Right lobe of liver (tissue), 6 donors: Measurements from ENCODE around the gene ANTXRL. TPM values are rescaled to one million over a fixed set of nuclear protein-coding genes. Genes with fewer than 3 reads are reported as not detected.

Experiments used
- ATAC-seq, 4 donors: fragments of 200-7000 bp; cut with Tn5 transposase; one replicate each; pipeline ENCODE4 v1.9.1; 2020; ENCODE audit warnings: mild to moderate bottlenecking in 4 of 4, moderate library complexity in 4 of 4
- DNase-seq, 3 donors: peaks; one replicate each; pipeline ENCODE4 v3.0.0-alpha.2; 2020
- H3K27ac ChIP-seq, 3 donors: fragments of 200-600 bp; one replicate each; pipeline ENCODE4 v1.8.0; 2022
- H3K27me3 ChIP-seq, 2 donors: fragments of 200-600 bp; one replicate each; pipeline ENCODE4 v1.8.0; 2022
- H3K36me3 ChIP-seq, 4 donors: fragments of 200-600 bp; sonication (generic) in 1 of 4; one replicate each; pipeline versions ENCODE4 v1.5.1 to v1.8.0; 2017 to 2022; ENCODE audit warnings: control low read depth in 1 of 4
- H3K4me1 ChIP-seq, 4 donors: fragments of 200-600 bp; sonication (generic) in 1 of 4; one replicate each; pipeline versions ENCODE4 v1.5.1 to v1.8.0; 2017 to 2022; ENCODE audit warnings: control low read depth in 1 of 4
- H3K4me3 ChIP-seq, 3 donors: fragments of 200-600 bp; one replicate each; pipeline ENCODE4 v1.8.0; 2022
- H3K9me3 ChIP-seq, 4 donors: fragments of 200-600 bp; sonication (generic) in 1 of 4; one replicate each; pipeline versions ENCODE4 v1.5.1 to v1.8.0; 2017 to 2022; ENCODE audit warnings: control low read depth in 1 of 4
- POLR2A ChIP-seq: fragments of 450-650 bp; IDR thresholded peaks from one replicate; pipeline ENCODE4 v1.6.1; 2017; ENCODE audit warnings: antibody characterized with exemption, mild to moderate bottlenecking
- WGBS: methylation state at CpG from one replicate; pipeline ENCODE4 v1.1.6; 2018; ENCODE audit warnings: low coverage, low lambda C conversion rate; ENCODE audit not compliant: insufficient coverage; ENCODE audit errors: missing lambda C conversion rate; 5-methylcytosine and 5-hydroxymethylcytosine counted together
- intact Hi-C, 2 donors: fragments of 100-400 bp; cut with DNase I; formaldehyde crosslinking; loops; one replicate each; pipeline versions ENCODE4 v1.11.2 to v1.14.1; 2022
- total RNA-seq, 6 experiments: library from RNA; depleted of rRNA in 2 of 6; stranded (reverse); fragments of >200 nt in 2 of 6; fragmentation: NEBNext Ultra II Directional in 3 of 6; extraction: Animal tissue kit (Norgen Biotek cat#: 25700) in 3 of 6; gene quantifications; one replicate each; pipeline versions ENCODE4 v1.1.0 to v1.2.4, GENCODE V29; 2016 to 2023
- TF ChIP-seq, protein P1 (sequence below), 4 donors: fragments of 200-600 bp in 3 of 4; fragments of 450-650 bp in 1 of 4; IDR thresholded peaks; one replicate each; pipeline versions ENCODE4 v1.5.1 to v1.8.0; 2016 to 2022; ENCODE audit warnings: antibody characterized with exemption in 4 of 4, mild to moderate bottlenecking in 2 of 4
- donor health status: DM: no; HTN: yes; CAD: no.
- donor health status: DM: no; HTN: no; CAD: no.
- donor health status: DM: no; HTN: no; CAD: no.
- donor health status: DM: no; HTN: yes; CAD: no.
- donor health status: DM: no; HTN: yes; CAD: no.

ANTXRL gene
- total RNA-seq, 6 experiments from 2014 or later = not detected

DNA sequence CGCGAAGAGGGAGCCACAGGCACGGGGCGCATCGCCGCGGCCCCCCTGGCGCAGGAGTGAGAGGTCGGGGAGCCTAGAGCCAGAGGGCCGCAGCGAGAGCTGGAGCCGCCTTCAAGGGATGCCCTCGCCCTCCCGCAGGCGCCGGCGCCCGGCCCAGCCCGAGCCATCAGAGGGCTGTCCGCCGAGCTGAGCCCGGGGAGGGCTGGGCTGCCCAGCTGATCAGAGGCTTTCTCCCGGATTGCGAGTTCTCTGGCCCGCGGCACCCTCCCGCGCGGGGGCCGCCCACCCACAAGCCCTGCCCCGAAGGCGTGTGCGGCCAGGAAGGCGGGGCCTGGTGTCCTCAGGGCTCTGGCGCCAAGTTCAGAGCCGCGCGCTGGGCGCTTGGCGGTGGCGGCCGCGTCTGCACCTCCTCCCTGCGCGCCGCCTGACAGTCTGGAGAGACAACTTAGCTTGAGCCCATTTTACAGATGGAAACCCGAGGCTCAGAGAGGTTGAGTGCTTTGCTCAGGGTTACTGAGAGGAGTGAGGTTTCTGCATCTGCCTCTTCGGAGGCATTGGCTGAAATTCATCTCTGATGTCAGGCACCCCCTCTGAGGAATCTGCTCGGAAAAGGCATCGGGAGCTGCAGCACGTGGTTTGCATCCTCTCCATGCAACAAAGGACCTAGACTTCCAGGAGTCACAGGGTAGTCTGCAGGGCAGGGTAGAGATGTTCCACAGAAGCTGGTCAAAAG lies 3.8 kb upstream of the ANTXRL start:
- peaks cover 0 to 3% (median 1%) of the 10 kb centered on the region in 4 donors for H3K4me1 ChIP-seq
- no peaks in the 10 kb centered on the region for H3K27me3 ChIP-seq
- H3K4me3 ChIP-seq = peak overlapping the region; percentile 33 to 48 (median 34)
- WGBS = 7% methylated on average over 13 of the region's 51 CpGs
- no peaks in the 10 kb centered on the region for H3K36me3 ChIP-seq
- H3K27ac ChIP-seq = no peak overlapping the region
- no peaks in the 10 kb centered on the region for H3K9me3 ChIP-seq
- intact Hi-C loops = loop anchor here in 1 of 2 donors (5.0 kb wide), 1 partner anchor 1099 kb away; the partner anchor contains the start of gene ZNF488
- ATAC-seq = peak; percentile 92 to 97 (median 96)
- DNase-seq = peak; percentile 89 to 95 (median 93)
- no peak for TF ChIP-seq POLR2A
- TF ChIP-seq, protein P1, sequence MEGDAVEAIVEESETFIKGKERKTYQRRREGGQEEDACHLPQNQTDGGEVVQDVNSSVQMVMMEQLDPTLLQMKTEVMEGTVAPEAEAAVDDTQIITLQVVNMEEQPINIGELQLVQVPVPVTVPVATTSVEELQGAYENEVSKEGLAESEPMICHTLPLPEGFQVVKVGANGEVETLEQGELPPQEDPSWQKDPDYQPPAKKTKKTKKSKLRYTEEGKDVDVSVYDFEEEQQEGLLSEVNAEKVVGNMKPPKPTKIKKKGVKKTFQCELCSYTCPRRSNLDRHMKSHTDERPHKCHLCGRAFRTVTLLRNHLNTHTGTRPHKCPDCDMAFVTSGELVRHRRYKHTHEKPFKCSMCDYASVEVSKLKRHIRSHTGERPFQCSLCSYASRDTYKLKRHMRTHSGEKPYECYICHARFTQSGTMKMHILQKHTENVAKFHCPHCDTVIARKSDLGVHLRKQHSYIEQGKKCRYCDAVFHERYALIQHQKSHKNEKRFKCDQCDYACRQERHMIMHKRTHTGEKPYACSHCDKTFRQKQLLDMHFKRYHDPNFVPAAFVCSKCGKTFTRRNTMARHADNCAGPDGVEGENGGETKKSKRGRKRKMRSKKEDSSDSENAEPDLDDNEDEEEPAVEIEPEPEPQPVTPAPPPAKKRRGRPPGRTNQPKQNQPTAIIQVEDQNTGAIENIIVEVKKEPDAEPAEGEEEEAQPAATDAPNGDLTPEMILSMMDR (IDR thresholded peaks at IDR 0.05) = no peak

DNA sequence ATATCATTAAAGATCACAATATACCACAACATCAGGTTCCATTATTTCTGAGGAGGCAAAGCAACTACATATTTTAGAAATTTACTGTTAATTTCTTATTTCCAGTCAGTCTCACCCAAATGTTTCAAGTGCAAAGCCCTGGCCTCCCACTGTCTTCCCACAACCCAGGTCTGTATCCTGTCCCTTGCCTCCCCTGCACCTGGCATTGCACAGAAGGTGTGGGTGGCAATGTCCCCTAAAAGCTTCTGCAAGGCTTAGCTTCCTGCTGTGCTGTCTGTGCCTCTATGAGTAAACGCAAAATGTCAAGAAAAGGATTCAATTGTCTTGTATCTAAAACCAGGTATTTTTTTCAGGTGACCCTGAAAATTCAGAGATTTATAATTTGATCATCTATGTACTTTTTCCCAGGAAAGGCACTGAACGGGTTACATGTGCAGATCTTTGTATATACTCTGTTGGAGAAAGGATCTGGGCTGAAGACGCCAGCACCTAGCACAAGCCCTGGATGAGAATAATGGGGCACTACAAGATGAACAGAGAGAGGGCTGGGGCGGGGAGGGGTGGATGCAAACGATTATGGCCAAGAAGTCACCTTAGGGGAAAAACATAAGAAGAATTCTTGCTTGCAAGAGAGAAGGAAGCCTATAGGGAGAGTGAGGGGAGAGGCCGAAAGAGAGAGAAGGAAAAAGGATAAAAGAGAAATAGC lies 3.1 kb upstream of the ANTXRL start:
- Histone ChIP-seq H3K4me3 (peak overlapping the region in 1 of 3 donors; percentile 65), H3K27me3 (no peaks in the 10 kb centered on the region), H3K4me1 (peaks cover 0 to 3% (median 1%) of the 10 kb centered on the region in 4 donors), H3K27ac (no peak overlapping the region), H3K36me3 (no peaks in the 10 kb centered on the region), H3K9me3 (no peaks in the 10 kb centered on the region)
- ATAC-seq = no peak
- 28% methylated on average over 6 of the region's 6 CpGs for WGBS
- TF ChIP-seq, protein P1 (IDR thresholded peaks at IDR 0.05) = no peak
- TF ChIP-seq POLR2A = no peak
- intact Hi-C loops = loop anchor here in 1 of 2 donors (5.0 kb wide), 1 partner anchor 1099 kb away; the partner anchor contains the start of gene ZNF488
- peak in 1 of 3 donors; percentile 45 for DNase-seq

DNA sequence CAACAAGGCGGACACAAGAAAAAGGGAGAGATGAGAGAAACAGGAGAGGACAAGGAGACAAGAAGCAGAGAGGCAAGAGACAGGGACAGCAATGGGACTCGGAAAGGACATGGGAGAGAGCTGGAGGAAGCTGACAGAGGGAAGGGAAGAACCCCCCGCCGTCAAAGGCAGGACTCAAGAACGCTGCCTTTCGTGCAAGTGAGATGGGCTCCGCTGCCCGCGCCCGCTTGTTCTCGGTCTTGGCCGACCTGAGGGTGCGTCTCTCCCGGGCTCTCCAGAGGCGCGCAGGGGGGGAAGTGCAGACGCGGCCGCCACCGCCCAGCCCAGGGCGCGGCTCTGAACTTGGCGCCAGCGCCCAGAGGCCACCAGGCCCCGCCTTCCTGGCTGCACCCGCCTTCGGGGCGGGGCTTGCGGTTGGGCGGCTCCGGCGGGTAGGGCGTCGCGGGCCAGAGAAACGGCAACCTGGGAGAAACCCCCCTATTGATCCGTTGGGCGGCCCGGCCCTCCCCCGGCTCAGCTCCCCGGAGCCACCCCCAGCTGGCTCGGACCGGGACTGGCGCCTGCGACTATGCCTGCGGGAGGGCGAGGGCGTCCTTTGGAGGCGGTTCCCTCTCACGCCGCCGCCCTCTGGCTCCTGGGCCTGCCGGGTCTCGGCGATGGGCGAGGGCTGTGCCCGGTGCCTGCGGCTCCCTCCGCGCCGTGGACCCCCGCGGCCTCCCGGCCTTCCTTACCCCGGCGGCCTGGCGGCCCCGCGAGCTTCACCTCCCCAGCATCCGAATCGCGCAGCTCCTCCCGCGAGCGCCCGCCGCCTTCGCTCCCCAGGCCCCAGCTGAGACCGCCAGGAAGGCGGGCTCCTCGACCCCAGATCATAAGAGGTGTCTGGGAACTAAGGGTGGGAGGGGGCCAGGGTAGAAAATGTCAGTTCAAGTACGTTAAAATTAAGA lies 2.2 kb upstream of the ANTXRL start:
- intact Hi-C loops = loop anchor here (5.0 kb wide), 1 partner anchor 1098 kb away; the partner anchor contains the start of gene ZNF488 (in 2 of the 2)
- WGBS = 5% methylated on average over 9 of the region's 82 CpGs

More for the DNA sequence above, 2.2 kb upstream of the ANTXRL start:
- H3K9me3 ChIP-seq = no peaks in the 10 kb centered on the region
- peaks cover 0 to 3% (median 1%) of the 10 kb centered on the region in 4 donors for H3K4me1 ChIP-seq
- H3K4me3 ChIP-seq = peak overlapping the region; percentile 62 to 75 (median 65)
- H3K27me3 ChIP-seq = no peaks in the 10 kb centered on the region
- H3K36me3 ChIP-seq = no peaks in the 10 kb centered on the region
- TF ChIP-seq, protein P1 (IDR thresholded peaks at IDR 0.05) = no peak
- TF ChIP-seq POLR2A = no peak
- peak; percentile 86 to 92 (median 89) for DNase-seq
- peak; percentile 87 to 91 (median 88) for ATAC-seq
- H3K27ac ChIP-seq = peak overlapping the region; percentile 49 to 77 (median 75)
